DMS153 treated with DMSO at 0.1 percent for 48 hours (cell line): ENCODE measurements around the gene SELENOV.
A peak's percentile ranks its signal among the peaks of the same experiment; 100 is the strongest.

Source experiments
- DNase-seq: peaks from one replicate; lab custom pipeline; 2025; ENCODE audit not compliant: unreplicated experiment; lab: John Stamatoyannopoulos, UW

Gene SELENOV

GRCh38 chr19:39518975-39519374 lies 4.0 kb downstream of the SELENOV start:
- no peak for DNase-seq

- no peak for DNase-seq
Measured at GRCh38 chr19:39520541-39521484, 5.9 kb downstream of the SELENOV start.

GRCh38 chr19:39524495-39524894 lies 9.6 kb downstream of the SELENOV start:
- DNase-seq = no peak

GRCh38 chr19:39525205-39525604 lies 10.3 kb downstream of the SELENOV start:
- no peak for DNase-seq

- no peak for DNase-seq
Measured at GRCh38 chr19:39531834-39532232, 16.9 kb downstream of the SELENOV start.

GRCh38 chr19:39532233-39533002 lies 17.5 kb downstream of the SELENOV start, which contains the start of gene EID2B:
EID2B (minus strand) TSS chr19:39532852; CDS start chr19:39532802, 50 bp downstream.
- peak; percentile 98 for DNase-seq

GRCh38 chr19:39533003-39533512 lies 18.1 kb downstream of the SELENOV start:
- no peak for DNase-seq

GRCh38 chr19:39533791-39534190 lies 18.9 kb downstream of the SELENOV start:
- DNase-seq = no peak

GRCh38 chr19:39539165-39539517 lies 24.2 kb downstream of the SELENOV start:
- no peak for DNase-seq

- peak; percentile 90 for DNase-seq
Measured at GRCh38 chr19:39539518-39540332, 24.8 kb downstream of the SELENOV start, which contains the start of gene EID2. EID2 (minus strand) TSS chr19:39540161; CDS start chr19:39540079, 82 bp downstream.

GRCh38 chr19:39540333-39540673 lies 25.4 kb downstream of the SELENOV start:
- no peak for DNase-seq

GRCh38 chr19:39542206-39542605 lies 27.3 kb downstream of the SELENOV start:
- DNase-seq = no peak

- DNase-seq = no peak
Measured at GRCh38 chr19:39543477-39543857, 28.5 kb downstream of the SELENOV start.

GRCh38 chr19:39544226-39544903 lies 29.4 kb downstream of the SELENOV start:
- DNase-seq = no peak

GRCh38 chr19:39544911-39545310 lies 30.0 kb downstream of the SELENOV start:
- DNase-seq = no peak

GRCh38 chr19:39546599-39546998 lies 31.7 kb downstream of the SELENOV start:
- no peak for DNase-seq

GRCh38 chr19:39550197-39550596 lies 35.3 kb downstream of the SELENOV start:
- no peak for DNase-seq

- DNase-seq = no peak
Measured at GRCh38 chr19:39553082-39553652, 38.2 kb downstream of the SELENOV start.

- no peak for DNase-seq
Measured at GRCh38 chr19:39554701-39555311, 39.9 kb downstream of the SELENOV start.

- DNase-seq = no peak
Measured at GRCh38 chr19:39555883-39556282, 40.9 kb downstream of the SELENOV start.
